K562 (cell line): ENCODE results near the gene SMIM12. TPM values are rescaled to one million over a fixed set of nuclear protein-coding genes. Genes with fewer than 3 reads are reported as not detected.

ENCODE experiments used
- ETV6 ChIP-seq, 3 experiments: fragments of 150-350 bp in 1 of 3; sonication (generic) in 1 of 3; formaldehyde crosslinking in 1 of 3; IDR thresholded peaks; 2 replicates each; pipeline versions ENCODE4 v1.6.1 to v1.8.0; 2014 to 2022; ENCODE audit warnings: borderline replicate concordance in 2 of 3, low read depth in 2 of 3, antibody characterized with exemption in 1 of 3, low read length in 1 of 3, mild to moderate bottlenecking in 1 of 3, missing genetic modification reagents in 1 of 3
- NR0B1 ChIP-seq: fragments of 450-650 bp; IDR thresholded peaks from one replicate; pipeline ENCODE4 v1.6.1; 2018; ENCODE audit warnings: mild to moderate bottlenecking, moderate library complexity; ENCODE audit not compliant: partially characterized antibody
- PTRF ChIP-seq: fragments of 450-650 bp; IDR thresholded peaks from 2 replicates; pipeline ENCODE4 v1.6.1; 2016; ENCODE audit warnings: mild to moderate bottlenecking, missing genetic modification characterization, missing compliant biosample characterization
- SMAD4 ChIP-seq: fragments of 250-450 bp; sonication (Bioruptor Pico); conservative IDR thresholded peaks from 2 replicates; pipeline ENCODE4 v1.8.0; 2021; ENCODE audit warnings: inconsistent platforms, mild to moderate bottlenecking, moderate library complexity
- TAF9B ChIP-seq: fragments of 450-650 bp; IDR thresholded peaks from 2 replicates; pipeline ENCODE4 v1.6.1; 2018; ENCODE audit warnings: mild to moderate bottlenecking; ENCODE audit not compliant: partially characterized antibody
- polyA plus RNA-seq, 8 experiments: library from polyadenylated mRNA; depleted of rRNA in 4 of 8; stranded (reverse) in 5 of 8; unstranded in 3 of 8; fragments of >200 nt; fragmentation: Nextera tagmentation in 2 of 8; fragmentation: Illumina TruSeq in 1 of 8; extraction: Ambion mirVana in 2 of 8; extraction: Trizol in 1 of 8; gene quantifications; 2 replicates each; pipeline versions ENCODE4 v1.2.1 to v1.2.3, GENCODE V29; 2011 to 2014; ENCODE audit warnings: inconsistent platforms in 1 of 8, missing spikeins in 1 of 8
- total RNA-seq, 7 experiments: library from RNA; depleted of rRNA in 6 of 7; stranded (reverse); fragments of >200 nt in 6 of 7; fragmentation: Illumina TruSeq in 2 of 7; extraction: Trizol in 2 of 7; gene quantifications; 2 replicates each; pipeline versions ENCODE4 v1.2.1 to v1.2.3, GENCODE V29; 2011 to 2021; ENCODE audit warnings: low replicate concordance in 1 of 7
- TF ChIP-seq, protein P1 (sequence below): fragments of 450-650 bp; IDR thresholded peaks from 2 replicates; pipeline ENCODE4 v1.6.1; 2016; ENCODE audit warnings: low read depth
- TF ChIP-seq, protein P2 (sequence below): fragments of 450-650 bp; IDR thresholded peaks from 2 replicates; pipeline ENCODE4 v1.6.1; 2014; ENCODE audit warnings: low read depth, mild to moderate bottlenecking, moderate library complexity, borderline replicate concordance

The SMIM12 gene
- total and polyA plus RNA-seq, 9 of the 15 experiments (the other 6 are each of a cell fraction or from before 2014, with no cell fraction given): 51.7 to 112 (median 63.9) TPM

- no peak for TF ChIP-seq PTRF
- TF ChIP-seq, protein P1, sequence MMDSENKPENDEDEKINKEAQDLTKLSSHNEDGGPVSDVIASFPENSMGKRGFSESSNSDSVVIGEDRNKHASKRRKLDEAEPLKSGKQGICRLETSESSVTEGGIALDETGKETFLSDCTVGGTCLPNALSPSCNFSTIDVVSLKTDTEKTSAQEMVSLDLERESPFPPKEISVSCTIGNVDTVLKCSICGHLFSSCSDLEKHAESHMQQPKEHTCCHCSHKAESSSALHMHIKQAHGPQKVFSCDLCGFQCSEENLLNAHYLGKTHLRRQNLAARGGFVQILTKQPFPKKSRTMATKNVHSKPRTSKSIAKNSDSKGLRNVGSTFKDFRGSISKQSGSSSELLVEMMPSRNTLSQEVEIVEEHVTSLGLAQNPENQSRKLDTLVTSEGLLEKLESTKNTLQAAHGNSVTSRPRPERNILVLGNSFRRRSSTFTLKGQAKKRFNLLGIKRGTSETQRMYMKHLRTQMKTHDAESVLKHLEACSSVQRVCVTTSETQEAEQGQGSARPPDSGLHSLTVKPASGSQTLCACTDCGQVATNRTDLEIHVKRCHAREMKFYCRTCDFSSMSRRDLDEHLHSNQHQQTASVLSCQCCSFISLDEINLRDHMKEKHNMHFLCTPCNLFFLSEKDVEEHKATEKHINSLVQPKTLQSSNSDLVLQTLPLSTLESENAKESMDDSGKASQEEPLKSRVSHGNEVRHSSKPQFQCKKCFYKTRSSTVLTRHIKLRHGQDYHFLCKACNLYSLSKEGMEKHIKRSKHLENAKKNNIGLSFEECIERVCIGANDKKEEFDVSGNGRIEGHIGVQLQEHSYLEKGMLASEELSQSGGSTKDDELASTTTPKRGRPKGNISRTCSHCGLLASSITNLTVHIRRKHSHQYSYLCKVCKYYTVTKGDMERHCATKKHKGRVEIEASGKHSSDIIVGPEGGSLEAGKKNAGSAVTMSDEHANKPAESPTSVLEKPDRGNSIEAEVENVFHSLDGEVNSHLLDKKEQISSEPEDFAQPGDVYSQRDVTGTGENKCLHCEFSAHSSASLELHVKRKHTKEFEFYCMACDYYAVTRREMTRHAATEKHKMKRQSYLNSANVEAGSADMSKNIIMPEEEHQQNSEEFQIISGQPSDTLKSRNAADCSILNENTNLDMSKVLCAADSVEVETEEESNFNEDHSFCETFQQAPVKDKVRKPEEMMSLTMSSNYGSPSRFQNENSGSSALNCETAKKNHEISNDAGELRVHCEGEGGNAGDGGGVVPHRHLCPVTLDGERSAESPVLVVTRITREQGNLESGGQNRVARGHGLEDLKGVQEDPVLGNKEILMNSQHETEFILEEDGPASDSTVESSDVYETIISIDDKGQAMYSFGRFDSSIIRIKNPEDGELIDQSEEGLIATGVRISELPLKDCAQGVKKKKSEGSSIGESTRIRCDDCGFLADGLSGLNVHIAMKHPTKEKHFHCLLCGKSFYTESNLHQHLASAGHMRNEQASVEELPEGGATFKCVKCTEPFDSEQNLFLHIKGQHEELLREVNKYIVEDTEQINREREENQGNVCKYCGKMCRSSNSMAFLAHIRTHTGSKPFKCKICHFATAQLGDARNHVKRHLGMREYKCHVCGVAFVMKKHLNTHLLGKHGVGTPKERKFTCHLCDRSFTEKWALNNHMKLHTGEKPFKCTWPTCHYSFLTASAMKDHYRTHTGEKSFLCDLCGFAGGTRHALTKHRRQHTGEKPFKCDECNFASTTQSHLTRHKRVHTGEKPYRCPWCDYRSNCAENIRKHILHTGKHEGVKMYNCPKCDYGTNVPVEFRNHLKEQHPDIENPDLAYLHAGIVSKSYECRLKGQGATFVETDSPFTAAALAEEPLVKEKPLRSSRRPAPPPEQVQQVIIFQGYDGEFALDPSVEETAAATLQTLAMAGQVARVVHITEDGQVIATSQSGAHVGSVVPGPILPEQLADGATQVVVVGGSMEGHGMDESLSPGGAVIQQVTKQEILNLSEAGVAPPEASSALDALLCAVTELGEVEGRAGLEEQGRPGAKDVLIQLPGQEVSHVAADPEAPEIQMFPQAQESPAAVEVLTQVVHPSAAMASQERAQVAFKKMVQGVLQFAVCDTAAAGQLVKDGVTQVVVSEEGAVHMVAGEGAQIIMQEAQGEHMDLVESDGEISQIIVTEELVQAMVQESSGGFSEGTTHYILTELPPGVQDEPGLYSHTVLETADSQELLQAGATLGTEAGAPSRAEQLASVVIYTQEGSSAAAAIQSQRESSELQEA: no peak
- TF ChIP-seq, protein P2, sequence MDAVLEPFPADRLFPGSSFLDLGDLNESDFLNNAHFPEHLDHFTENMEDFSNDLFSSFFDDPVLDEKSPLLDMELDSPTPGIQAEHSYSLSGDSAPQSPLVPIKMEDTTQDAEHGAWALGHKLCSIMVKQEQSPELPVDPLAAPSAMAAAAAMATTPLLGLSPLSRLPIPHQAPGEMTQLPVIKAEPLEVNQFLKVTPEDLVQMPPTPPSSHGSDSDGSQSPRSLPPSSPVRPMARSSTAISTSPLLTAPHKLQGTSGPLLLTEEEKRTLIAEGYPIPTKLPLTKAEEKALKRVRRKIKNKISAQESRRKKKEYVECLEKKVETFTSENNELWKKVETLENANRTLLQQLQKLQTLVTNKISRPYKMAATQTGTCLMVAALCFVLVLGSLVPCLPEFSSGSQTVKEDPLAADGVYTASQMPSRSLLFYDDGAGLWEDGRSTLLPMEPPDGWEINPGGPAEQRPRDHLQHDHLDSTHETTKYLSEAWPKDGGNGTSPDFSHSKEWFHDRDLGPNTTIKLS: peak; percentile 55; the same call in 1 of the 2 replicates
- TF ChIP-seq SMAD4 (CRISPR knock-in tag): 0 out of 2 replicates have a peak, but pooled peaks have one; percentile 58
- TF ChIP-seq NR0B1: no peak
- TF ChIP-seq TAF9B: no peak
- no peak for TF ChIP-seq ETV6 (IDR thresholded peaks at IDR 0.05; ENCODE audit: borderline replicate concordance in 1 of 2, low read depth in 2 of 2, low read length in 1 of 2)
- no peak for TF ChIP-seq ETV6 (CRISPR knock-in tag; IDR thresholded peaks at IDR 0.05; ENCODE audit: borderline replicate concordance)
These were observed 6.6 kb upstream of the SMIM12 start (continued) for GRCh38 chr1:34865981-34866761.
